Stomach (tissue), 4 donors: ENCODE results near the gene DUSP28.

Source experiments
- EP300 ChIP-seq: sonication (generic); formaldehyde crosslinking; IDR thresholded peaks from one replicate; pipeline ENCODE4 v1.6.1; 2017; ENCODE audit warnings: antibody characterized with exemption
- POLR2A ChIP-seq, 4 donors: fragments of 450-650 bp; IDR thresholded peaks; one replicate each; pipeline ENCODE4 v1.6.1; 2016; ENCODE audit warnings: antibody characterized with exemption in 4 of 4, control low read depth in 2 of 4, mild to moderate bottlenecking in 1 of 4, moderate library complexity in 1 of 4
- POLR2AphosphoS5 ChIP-seq, 3 donors: sonication (generic); formaldehyde crosslinking; IDR thresholded peaks; one replicate each; pipeline ENCODE4 v1.6.1; 2016; ENCODE audit warnings: antibody characterized with exemption in 3 of 3
- TF ChIP-seq, protein P1 (sequence below), 7 experiments: fragments of 450-650 bp in 4 of 7; fragments of 200-600 bp in 3 of 7; sonication (generic) in 3 of 7; IDR thresholded peaks; one replicate each; pipeline ENCODE4 v1.5.1; 2016 to 2019; ENCODE audit warnings: antibody characterized with exemption in 7 of 7, control low read depth in 2 of 7, mild to moderate bottlenecking in 1 of 7

DNA sequence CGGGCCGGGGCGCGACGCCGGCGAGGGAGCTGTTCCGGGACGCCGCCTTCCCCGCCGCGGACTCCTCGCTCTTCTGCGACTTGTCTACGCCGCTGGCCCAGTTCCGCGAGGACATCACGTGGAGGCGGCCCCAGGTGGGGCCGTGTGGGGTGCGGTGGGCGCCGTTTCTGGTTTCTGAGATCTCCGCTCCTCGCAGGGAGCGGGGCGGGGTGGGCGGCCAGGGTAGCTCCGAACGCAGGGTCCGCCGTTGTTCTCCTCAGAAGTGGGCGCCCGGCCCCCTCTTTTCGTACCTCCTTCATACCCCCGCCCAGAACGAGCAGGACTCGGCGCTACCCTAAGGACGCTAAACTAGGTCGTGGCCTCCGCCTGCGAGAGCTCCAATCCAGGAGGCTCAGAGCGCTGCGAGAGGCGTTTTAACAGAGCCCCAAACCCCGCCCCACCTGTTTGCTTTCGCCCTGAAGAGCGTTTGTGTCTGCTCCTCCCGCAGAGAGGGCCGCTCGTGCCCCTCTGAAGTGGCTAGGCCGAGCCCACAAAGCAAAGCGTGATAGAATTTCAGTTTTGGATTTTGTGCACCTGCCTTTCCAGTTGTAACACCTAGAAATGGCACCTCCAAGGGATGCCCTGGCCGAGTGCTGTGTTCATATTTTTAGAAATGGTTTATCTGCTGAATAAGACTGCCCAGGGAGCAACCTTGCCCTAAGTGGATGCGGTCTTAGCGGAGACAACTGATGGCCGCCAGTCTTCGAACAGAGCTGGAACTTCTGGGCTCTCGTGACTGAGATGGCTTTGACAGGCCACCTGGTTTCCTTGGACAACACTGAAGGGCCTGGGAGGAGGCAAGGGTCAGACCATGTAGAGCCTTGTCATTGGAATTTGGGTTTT, 27.0 kb downstream of the DUSP28 start:
- TF ChIP-seq, protein P1, sequence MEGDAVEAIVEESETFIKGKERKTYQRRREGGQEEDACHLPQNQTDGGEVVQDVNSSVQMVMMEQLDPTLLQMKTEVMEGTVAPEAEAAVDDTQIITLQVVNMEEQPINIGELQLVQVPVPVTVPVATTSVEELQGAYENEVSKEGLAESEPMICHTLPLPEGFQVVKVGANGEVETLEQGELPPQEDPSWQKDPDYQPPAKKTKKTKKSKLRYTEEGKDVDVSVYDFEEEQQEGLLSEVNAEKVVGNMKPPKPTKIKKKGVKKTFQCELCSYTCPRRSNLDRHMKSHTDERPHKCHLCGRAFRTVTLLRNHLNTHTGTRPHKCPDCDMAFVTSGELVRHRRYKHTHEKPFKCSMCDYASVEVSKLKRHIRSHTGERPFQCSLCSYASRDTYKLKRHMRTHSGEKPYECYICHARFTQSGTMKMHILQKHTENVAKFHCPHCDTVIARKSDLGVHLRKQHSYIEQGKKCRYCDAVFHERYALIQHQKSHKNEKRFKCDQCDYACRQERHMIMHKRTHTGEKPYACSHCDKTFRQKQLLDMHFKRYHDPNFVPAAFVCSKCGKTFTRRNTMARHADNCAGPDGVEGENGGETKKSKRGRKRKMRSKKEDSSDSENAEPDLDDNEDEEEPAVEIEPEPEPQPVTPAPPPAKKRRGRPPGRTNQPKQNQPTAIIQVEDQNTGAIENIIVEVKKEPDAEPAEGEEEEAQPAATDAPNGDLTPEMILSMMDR (IDR thresholded peaks at IDR 0.05), result no peak
- TF ChIP-seq POLR2A (IDR thresholded peaks at IDR 0.05) (no peak), POLR2AphosphoS5 (IDR thresholded peaks at IDR 0.05) (no peak), EP300 (no peak)
